ENCODE results near the gene GHRL.

DNA sequence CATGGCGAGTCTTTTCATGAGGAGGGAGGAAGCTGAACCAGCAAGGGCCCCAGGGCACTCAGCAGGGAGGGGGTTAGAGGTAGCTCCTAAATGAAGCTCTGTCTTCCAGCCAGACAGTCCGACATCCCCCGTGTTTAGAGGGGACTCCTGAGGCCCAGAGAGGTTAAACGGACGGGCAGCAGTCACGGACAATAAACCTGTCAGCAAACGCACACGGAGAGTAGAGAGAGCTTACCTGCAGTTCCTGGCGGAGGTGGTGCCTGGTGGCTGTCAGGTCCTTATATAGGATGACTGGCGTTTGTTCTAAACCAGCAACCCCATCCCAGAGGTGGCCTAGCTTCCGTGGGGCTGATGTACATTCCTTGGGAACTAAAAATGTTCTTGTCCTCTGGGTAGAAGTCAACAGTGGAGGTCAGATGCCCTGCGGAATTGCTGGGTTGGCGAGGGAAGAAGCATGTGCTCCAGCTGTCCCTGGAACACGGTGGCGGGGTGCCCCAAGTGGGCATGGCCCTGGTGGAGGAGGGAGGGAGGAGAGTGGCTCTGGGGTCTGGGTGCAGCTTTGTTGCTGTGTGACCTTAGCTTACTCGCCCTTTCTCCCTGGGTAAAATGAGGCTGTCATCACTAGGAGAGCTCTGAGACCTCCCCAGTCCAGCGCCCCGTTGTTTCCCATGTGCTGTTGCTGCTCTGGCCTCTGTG is 2.1 kb downstream of the GHRL start:
- TF ChIP-seq, protein P1, sequence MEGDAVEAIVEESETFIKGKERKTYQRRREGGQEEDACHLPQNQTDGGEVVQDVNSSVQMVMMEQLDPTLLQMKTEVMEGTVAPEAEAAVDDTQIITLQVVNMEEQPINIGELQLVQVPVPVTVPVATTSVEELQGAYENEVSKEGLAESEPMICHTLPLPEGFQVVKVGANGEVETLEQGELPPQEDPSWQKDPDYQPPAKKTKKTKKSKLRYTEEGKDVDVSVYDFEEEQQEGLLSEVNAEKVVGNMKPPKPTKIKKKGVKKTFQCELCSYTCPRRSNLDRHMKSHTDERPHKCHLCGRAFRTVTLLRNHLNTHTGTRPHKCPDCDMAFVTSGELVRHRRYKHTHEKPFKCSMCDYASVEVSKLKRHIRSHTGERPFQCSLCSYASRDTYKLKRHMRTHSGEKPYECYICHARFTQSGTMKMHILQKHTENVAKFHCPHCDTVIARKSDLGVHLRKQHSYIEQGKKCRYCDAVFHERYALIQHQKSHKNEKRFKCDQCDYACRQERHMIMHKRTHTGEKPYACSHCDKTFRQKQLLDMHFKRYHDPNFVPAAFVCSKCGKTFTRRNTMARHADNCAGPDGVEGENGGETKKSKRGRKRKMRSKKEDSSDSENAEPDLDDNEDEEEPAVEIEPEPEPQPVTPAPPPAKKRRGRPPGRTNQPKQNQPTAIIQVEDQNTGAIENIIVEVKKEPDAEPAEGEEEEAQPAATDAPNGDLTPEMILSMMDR (IDR thresholded peaks at IDR 0.05) = no peak
- no peak for TF ChIP-seq POLR2A (IDR thresholded peaks at IDR 0.05)

Measured in body of pancreas (tissue), 4 donors.